ENCODE data around the gene SSTR3.

DNA sequence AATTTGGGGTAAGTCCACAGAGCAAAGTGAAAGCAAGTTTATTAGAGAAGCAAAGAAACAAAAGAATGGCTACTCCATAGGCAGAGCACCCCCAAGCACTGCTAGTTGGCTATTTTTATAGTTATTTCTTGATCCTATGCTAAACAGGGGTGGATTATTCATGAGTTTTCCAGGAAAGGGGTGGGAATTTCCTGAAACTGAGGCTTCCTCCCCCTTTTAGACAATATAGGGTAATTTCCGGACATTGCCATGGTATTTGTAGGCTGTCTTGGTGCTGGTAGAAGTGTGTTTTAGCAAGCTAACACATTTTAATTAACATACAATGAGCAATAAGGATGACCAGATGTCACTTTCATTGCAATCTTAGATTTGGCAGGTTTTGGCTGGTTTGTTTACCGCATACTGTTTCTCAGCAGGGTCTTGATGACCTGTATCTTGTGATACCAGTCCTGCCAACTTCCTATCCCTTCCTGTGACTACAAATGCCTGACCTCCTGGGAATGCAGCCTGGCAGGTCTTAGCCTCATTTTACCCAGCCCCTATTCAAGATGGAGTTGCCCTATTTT lies 23.3 kb downstream of the SSTR3 start:
- TF ChIP-seq RAD21 (CRISPR knock-in tag; IDR thresholded peaks at IDR 0.05), result no peak
- TF ChIP-seq HNRNPLL (IDR thresholded peaks at IDR 0.05; ENCODE audit: low read depth, low read length, poor library complexity, severe bottlenecking), result no peak
- TF ChIP-seq CHD2 (IDR thresholded peaks at IDR 0.05; ENCODE audit: low read depth, low read length), result no peak
- TF ChIP-seq RFX1 (IDR thresholded peaks at IDR 0.05), result no peak
- TF ChIP-seq MAFK (conservative IDR thresholded peaks at IDR 0.05 in 1 of 2, IDR thresholded peaks at IDR 0.05 in 1 of 2; ENCODE audit: low read length in 2 of 2), result no peak
- TF ChIP-seq, protein P1, sequence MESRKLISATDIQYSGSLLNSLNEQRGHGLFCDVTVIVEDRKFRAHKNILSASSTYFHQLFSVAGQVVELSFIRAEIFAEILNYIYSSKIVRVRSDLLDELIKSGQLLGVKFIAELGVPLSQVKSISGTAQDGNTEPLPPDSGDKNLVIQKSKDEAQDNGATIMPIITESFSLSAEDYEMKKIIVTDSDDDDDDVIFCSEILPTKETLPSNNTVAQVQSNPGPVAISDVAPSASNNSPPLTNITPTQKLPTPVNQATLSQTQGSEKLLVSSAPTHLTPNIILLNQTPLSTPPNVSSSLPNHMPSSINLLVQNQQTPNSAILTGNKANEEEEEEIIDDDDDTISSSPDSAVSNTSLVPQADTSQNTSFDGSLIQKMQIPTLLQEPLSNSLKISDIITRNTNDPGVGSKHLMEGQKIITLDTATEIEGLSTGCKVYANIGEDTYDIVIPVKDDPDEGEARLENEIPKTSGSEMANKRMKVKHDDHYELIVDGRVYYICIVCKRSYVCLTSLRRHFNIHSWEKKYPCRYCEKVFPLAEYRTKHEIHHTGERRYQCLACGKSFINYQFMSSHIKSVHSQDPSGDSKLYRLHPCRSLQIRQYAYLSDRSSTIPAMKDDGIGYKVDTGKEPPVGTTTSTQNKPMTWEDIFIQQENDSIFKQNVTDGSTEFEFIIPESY (CRISPR knock-in tag; IDR thresholded peaks at IDR 0.05), result no peak
- TF ChIP-seq, protein P2, sequence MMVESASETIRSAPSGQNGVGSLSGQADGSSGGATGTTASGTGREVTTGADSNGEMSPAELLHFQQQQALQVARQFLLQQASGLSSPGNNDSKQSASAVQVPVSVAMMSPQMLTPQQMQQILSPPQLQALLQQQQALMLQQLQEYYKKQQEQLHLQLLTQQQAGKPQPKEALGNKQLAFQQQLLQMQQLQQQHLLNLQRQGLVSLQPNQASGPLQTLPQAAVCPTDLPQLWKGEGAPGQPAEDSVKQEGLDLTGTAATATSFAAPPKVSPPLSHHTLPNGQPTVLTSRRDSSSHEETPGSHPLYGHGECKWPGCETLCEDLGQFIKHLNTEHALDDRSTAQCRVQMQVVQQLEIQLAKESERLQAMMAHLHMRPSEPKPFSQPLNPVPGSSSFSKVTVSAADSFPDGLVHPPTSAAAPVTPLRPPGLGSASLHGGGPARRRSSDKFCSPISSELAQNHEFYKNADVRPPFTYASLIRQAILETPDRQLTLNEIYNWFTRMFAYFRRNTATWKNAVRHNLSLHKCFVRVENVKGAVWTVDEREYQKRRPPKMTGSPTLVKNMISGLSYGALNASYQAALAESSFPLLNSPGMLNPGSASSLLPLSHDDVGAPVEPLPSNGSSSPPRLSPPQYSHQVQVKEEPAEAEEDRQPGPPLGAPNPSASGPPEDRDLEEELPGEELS (CRISPR knock-in tag; IDR thresholded peaks at IDR 0.05), result no peak
